Daoy (cell line): ENCODE data around the gene RPS6KB2. TPM values are rescaled to one million over a fixed set of nuclear protein-coding genes. Genes with fewer than 3 reads are reported as not detected.

Experiments used
- DNase-seq: peaks from one replicate; pipeline ENCODE4 v3.0.0-alpha.2; 2015; ENCODE audit warnings: low read depth
- total RNA-seq: library from RNA; depleted of rRNA; stranded (reverse); fragments of >200 nt; shearing (Covaris generic); gene quantifications from 2 replicates; pipeline ENCODE4 v1.2.3, GENCODE V29; 2014

RPS6KB2 gene
- total RNA-seq, 1 experiment from 2014 or later, result 42.5 TPM

DNA sequence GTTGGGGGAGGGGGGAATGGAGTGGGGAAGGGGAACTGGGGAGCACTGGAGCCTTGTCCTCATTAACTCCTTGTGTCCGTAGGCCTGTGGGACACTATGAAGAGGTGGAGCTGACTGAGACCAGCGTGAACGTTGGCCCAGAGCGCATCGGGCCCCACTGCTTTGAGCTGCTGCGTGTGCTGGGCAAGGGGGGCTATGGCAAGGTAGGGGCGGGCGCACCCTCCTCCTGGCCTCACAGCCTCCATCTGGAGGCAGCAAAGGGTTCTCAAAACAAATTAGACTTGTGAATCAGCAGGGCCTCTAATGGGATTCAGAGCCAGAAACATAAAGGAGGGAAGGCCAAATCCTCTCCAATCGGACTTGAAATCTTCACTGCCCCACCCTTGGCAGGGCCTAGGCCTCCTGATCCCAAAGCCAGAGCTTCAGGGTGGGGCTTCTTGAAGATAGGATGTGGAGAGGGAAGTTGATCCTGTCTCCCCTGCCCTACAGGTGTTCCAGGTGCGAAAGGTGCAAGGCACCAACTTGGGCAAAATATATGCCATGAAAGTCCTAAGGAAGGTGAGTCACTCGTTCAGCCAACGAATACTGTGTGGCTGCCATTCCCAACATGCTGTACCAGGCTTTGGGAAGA lies 859 bp downstream of the RPS6KB2 start:
- no peak for DNase-seq

DNA sequence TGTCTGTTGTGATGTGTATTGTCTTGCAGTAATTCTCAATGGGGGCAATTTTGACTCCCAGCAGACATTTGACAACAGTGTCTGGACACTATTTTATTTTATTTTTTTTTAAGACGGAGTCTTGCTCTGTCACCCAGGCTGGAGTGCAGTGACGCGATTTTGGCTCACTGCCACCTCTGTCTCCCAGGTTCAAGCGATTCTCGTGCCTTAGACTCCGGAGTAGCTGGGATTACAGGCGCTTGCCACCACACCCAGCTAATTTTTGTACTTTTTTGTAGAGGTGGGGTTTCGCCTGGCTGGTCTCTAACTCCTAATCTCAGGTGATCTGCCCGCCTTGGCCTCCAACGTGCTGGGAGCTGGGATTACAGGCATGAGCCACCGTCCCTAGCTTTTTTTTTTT lies 1.4 kb downstream of the RPS6KB2 start:
- DNase-seq, result no peak

DNA sequence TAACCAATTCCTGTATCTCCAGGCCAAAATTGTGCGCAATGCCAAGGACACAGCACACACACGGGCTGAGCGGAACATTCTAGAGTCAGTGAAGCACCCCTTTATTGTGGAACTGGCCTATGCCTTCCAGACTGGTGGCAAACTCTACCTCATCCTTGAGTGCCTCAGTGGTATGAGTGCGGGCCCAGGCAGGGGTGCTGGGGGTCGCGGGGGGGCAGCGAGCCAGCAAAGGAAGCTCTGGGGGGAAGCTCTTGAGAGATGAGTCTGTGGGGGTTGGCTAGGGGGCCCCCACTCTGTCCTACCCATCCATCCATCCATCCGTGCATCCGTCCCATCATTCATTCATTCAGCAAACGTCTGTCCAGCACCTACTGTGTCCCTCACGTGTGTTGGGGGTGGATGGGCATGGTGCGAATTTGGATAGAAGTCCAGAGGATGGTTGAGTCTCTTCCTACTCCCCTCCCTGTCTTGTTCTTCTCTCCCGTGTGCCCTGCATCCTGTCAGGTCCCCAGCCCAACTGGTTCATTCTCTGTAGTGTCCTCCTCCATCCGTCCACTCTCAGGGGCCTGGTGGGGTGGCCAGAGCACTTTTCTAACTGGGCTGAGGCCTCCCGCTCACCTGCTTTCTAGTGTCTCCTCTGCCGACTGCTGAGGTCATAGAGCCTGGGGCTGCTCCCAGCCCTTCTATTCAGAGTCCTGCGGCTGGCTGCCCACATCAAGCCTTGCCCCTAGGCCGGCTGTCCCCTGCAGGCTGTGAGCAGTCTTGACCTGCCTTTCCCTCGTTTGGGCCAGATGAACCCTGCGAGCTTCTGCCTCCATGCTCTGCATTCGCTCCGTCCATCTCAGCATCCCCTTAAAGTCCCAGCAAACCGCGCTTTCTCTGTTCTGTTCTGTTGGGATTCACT lies 3.3 kb downstream of the RPS6KB2 start:
- DNase-seq, result no peak

DNA sequence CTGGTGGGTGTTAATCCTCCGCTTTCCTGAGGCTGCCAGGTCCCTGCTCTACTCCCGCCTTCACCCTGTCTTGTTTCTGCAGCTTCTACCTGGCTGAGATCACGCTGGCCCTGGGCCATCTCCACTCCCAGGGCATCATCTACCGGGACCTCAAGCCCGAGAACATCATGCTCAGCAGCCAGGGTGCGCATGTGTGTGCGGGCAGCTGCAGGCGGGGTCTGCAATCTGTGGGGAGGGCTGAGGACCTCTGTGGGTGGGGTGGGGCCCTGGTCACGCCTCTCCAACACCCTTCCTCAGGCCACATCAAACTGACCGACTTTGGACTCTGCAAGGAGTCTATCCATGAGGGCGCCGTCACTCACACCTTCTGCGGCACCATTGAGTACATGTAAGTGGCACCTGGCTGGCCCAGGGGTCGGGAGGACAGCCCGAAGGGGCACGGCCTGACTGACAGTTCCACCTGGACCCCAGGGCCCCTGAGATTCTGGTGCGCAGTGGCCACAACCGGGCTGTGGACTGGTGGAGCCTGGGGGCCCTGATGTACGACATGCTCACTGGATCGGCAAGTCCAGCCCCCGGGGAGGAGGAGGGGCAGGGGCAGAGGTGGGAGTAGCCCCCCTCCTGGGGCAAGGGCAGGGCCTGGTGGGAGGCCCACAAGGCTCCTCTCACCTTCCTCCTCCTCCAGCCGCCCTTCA lies 4.5 kb downstream of the RPS6KB2 start:
- no peak for DNase-seq

DNA sequence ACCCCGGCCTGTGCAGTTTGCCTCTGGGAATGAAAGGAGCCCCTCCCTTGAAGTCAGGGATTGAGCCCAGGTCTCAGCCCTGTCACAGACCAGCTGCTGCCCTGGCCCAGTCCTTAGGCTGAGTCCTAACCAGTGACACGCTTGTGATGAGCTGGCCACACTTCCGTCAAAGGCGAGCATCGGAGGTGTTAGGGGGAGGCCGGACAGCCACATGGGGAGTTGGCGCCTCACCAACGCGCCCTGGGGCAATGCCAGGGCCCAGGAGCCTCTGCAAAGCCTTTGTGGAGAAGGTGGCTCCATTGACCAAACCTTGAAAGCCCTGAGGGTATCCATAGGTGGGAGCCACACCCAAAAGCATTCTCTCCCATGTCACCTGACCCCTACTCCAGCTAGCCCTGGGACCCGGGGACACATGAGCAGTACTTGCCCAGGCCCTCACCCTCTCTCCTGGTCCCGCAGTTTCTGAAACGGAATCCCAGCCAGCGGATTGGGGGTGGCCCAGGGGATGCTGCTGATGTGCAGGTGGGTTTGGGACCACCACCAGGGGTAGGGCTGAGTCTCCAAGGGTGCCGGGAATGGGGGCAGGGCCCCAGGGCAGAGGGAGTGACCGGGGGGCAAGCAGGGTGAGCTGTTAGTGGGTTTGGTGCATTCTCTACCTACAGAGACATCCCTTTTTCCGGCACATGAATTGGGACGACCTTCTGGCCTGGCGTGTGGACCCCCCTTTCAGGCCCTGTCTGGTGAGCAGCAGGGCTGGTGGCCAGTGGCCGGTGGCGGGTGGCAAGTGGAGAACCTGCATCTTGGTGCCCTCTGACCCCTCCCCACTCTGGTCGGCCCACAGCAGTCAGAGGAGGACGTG lies 5.5 kb downstream of the RPS6KB2 start:
- no peak for DNase-seq

DNA sequence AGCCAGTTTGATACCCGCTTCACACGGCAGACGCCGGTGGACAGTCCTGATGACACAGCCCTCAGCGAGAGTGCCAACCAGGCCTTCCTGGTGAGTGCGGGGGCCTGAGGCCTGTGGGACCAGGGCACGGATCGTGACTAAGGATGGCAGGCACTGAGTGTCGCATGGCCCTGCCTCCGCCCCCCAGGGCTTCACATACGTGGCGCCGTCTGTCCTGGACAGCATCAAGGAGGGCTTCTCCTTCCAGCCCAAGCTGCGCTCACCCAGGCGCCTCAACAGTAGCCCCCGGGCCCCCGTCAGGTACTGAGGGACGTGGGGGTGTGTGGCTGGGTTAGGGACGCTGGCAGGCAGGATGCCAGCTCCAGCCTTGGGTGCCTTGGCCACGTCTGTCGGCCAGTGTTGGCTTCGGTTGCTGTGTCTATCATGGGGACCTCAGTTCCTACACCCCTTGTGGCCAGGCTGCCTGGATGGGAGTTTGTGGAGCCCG lies 6.1 kb downstream of the RPS6KB2 start:
- DNase-seq, result no peak

DNA sequence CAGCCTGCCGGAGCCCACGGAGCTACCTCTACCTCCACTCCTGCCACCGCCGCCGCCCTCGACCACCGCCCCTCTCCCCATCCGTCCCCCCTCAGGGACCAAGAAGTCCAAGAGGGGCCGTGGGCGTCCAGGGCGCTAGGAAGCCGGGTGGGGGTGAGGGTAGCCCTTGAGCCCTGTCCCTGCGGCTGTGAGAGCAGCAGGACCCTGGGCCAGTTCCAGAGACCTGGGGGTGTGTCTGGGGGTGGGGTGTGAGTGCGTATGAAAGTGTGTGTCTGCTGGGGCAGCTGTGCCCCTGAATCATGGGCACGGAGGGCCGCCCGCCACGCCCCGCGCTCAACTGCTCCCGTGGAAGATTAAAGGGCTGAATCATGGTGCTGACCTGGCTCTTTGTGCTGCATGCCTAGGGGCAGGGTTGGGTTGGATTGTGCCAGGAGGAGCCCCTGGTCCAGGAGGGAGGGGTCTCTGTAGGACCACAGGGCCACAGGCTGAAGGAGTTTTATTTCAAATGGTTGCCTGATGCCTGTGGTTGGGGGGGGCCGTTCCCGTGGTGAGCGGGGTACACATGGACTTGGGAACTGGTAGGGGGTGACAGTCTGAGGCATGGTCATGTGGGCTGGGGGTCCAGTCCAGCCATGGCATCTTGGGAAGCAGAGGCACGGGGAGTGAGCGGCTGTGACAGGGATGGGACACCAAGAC lies 6.9 kb downstream of the RPS6KB2 start:
- no peak for DNase-seq

DNA sequence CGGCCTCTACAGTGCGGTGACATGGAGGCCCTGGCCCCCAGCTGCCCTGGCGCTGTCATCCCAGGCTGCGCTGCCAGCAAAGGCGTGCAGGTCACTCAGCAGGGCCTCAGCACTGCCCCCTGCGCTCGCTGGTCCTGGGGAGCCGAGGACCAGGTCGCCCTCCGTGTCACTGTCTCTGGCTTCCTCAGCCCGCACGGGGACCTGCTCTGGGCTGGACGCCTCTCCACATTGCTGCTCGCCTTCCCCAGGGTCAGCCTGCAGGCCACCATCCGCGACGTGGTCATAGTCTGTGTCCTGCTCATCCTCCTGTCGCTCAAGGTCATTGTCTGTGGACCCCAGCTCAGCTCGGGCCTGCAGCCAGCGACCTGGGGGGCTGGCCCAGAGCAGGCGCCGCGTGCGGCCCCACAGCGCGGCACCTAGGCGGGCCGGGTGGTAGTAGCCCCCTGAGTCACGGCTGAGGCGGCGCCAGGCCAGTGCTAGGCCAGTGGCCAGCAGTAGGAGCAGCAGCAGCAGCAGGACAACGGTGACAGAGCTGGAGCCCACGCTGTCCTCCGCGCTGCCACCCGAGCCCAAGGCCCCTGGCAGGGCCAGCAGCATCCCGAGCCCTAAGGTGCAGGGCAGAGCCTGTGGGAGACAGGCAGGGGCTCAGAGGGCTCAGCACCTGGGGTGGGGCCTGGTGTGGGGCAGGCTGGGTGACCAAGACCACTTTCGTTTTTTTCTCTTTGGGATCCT lies 7.6 kb downstream of the RPS6KB2 start:
- no peak for DNase-seq

DNA sequence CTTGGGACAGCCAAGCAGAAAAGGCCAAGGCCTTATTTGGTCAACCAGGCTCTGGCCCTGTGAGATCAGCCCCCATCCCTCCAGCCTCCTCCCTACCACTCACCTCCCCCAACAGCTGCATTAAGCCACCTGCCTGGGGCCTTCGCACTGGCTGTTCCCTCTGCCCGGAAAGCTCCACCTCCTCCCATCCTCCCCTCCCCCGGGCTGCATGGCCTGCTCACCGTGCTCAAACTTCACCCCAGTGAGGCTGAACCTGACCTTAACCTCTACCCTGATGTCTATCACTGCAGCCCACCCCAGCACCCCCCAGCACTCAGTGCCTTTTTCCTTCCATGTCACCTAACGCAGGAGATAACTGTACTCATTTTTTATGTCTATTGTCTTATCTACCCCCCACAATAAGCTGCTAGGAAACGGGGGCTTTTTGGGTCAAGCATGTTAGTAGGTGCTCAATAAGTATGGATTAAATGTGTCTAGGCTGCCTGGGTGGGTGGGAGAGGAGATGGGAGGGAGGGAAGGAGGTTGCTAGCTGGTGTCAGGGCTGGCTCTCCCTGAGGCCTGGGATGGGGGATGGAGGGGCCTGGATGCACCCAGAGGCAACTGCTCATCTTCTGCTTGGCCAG lies 8.3 kb downstream of the RPS6KB2 start:
- DNase-seq, result no peak

DNA sequence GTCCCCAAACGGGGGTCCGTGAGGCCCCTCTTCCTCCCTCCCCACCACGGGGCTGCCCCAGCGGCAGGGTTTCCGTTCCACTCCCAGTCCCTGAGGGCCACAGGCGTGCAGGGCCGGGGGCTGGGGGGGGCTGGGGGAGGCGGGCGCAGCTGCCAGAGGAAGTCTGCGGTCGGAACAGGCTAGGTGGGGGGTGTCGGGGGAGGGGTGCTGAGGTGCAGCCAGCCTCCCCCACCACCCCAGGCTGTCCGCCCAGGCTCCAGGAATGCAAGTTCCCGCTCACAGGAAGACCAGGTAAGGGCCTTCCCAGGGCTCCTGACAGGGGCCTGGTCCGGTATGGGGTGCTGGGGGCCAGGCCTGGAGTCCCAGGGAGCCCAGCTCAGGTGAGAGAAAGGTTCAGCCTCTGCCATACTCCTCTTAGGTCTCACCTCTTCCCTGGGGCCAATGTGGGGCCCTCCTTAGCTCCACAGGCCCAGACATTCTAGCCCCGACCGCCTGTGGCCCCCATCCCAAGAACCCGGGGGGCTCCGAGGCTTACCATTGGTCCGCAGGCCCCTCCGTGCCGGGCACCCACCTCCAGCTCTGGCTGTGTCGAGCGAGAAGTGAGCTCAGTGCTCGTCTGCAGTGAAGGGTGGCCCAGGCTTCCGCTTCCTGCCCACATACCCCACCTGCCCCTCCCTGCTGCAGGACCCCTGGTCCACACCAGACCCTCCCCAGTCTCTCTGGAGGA lies 9.0 kb downstream of the RPS6KB2 start, which contains the start of gene PTPRCAP:
Gene PTPRCAP, minus strand, starts transcription at position 601 of the 727 bp plus-strand sequence. Its CDS starts 63 bp downstream, at position 538.
- DNase-seq, result no peak

DNA sequence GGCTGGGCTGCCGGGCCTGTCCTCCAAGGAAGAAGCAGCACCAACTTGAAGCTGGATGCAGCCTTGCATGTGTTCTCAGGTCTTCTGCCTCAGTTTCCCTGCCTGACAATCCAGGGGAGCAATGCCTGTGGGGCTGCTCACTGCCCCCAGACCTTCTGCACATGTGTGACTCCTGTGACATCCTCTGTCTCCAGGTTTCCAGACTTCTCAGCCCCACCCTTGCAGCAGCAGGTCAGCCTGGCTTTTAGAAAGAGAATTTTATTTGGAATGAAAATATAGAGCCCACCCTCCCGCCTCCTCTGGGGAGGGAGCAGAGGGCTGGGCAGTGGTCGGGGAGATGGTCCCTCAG lies 9.5 kb downstream of the RPS6KB2 start:
- no peak for DNase-seq

DNA sequence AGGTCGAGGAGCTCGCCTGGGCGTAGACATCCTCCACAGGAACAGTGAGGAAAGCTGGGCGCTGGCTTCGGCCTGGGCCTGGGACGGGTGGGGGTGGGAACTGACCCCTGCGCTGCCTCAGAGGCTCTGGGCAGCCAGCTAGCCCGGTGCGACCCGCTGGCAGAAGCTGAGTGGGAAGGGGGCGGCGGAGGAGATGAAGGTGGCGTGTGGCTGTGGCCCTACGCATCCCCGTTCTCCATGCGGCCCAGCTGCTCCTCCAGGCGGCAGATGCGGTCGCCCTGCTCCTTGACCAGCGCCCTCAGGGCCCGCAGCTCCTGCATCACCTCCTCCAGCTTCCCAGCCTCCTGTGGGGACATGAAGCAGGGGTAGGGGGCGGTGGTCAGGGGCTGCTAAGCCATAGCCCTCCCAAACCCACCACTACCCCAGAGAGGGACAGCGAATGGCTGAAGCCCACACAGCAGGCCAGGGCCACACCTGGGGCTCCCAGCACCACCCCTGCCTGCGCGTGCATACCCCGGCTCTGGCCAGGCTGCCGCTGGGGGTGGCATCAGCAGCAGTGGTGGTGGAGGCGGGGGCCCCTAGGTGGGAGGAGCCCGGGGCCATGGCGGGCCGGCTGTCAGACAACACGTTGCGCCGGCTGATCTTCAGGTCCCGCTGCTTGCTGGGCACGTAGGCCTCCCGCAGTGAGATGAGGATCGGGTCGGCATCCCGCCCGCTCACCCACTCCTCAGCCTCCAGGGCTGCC lies 10.0 kb downstream of the RPS6KB2 start:
- no peak for DNase-seq

DNA sequence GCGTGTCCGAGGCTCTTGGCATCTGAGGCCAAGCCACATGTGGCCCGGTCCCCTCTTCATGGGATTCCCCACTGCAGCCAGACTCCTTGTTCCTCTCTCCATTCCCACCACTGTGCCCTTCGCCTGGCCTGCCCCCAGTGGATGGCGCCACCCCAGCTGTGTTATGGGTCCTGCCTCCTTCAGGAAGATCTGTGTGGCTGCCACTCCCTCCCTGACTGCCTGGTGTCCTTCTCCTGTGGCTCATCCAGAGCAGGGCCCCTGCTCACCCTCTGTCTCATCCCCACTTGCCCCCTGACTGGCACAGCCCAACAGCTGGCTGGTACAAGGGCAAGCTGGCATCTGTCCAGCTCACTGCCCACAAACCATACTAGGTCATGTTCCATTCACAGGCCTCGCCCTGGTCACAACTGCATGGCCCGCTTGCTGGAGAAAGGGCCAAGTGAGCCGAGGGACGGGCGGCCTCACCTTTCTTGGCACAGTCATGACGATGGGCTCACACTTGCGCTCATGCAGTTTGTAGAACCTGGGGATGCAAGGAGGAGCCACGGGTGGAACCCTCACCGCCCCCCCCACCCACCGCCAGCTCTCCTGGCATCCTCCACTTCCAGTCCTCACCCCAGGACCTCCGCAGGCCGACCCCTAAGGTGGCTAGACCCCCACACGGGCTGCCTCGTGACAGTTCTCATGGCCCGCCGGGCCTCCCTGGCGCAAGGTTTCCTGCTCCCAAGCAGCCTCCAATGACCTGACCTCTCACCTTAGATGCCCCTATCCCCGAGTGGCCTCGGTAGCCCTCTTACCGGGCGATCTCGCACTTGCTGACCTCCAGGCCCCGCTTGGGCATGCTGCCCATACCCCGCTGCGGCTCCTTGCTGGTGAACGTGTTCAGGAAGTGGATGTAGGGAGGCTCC lies 11.3 kb downstream of the RPS6KB2 start:
- peak; percentile 49 for DNase-seq

DNA sequence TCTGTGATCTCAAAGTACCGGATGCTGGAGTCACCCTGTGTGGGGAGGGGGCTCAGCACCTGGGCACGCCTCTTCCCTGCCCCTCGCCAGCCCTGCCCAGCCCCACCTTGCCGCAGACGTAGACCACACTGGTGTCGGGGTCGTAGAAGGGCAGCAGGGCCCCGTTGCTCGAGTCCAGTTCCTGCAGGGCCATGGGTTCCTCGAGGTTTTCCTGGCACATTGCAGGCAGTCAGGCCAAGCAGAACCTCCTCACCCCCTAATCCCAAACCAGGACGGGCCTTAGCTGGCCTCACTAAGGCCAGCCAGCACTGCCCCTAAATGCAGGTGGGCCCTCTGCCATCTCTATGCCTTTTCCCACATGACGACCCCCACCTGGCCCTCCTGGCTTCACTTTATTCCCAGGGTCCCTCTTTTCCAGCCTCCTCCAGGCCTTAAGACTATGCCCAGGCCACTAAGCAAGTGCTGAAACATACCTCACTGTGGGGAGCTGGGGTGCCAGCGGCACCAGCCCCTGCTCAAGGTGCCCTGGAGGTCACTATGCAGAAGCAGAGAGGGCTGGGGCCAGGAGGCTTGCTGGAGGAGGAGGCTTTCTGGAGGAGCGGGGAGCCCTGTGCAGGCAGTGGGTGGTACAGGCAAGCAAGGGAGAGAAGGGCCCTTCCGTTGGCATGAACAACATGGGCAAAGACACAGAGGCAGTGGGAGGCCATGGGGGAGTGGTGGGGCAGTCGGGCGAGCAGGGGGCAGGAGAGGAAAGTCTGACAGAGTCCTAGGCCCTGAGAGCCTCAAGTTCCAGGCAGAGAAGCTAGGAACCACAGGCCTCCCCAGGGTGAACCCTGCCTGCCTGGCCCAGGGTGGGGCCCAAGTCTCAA lies 12.2 kb downstream of the RPS6KB2 start:
- DNase-seq, result no peak

DNA sequence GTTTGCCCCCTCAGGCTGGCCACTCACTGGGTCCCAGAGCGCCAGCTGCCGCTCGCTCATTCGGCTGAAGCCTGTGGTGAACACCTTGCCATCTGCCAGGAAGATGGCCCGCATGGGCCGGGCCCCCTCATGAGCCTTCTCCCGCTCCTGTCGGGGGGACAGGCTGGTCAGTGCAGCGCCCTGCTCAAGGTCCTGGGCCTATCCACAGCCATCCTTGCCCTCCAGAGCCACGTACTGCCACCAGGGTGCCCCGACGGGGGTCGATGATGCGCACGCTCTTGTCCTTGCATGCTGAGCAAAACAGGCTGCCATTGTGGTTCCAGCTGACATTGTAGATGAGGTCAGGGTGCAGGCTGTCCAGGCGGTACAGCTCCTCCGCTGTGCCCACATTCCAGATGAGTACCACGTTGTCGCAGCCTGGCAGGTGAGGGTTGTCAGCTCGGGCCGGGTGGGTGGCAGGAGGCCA lies 12.8 kb downstream of the RPS6KB2 start:
- DNase-seq, result no peak

DNA sequence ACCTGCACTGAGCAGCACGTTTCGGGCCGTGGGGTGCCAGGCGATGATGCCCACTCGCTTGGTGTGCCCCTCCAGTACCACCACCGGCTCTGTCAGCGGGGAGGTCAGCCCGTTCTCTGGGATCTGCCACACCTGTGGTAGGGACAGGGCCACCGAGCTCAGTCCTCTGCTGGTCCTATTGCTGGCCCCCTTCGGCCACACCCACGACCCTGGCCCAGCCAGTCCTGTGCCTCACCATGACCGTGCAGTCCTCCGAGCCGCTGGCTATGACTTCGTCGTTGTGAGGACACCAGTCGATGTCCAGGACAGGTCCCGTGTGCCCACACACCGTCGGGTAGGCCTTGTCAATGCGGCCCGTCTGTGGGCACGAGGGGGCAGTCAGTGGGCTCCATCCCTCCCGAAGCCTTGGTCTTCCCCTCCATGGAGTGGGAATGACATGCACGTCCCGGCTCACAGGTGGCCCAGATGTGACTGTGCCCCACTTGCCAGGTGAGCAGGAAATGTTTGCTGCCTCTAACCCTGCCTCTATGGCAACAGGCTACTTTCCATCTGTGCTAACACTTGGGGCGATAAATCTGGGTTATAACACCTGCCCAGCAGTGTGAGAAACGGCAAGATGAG lies 13.5 kb downstream of the RPS6KB2 start:
- no peak for DNase-seq
